ENCODE data around the gene TBXAS1. TPM values are rescaled to one million over a fixed set of nuclear protein-coding genes. Genes with fewer than 3 reads are reported as not detected.

Gene TBXAS1
- polyA plus RNA-seq, 1 donor from 2014 or later, result 0.93 TPM

- H3F3A ChIP-seq (ENCODE audit: insufficient read depth, low read length, poor library complexity, severe bottlenecking), result no peaks in the 10 kb centered on the region
- no peak overlapping the region for H3K9ac ChIP-seq (ENCODE audit: low read length)
- H2AFZ ChIP-seq (ENCODE audit: low read depth, low read length), result no peak overlapping the region
- H3K79me2 ChIP-seq (replicated peaks; ENCODE audit: insufficient read depth, low read length), result no peaks in the 10 kb centered on the region
- no peak overlapping the region for H3K4me3 ChIP-seq (ENCODE audit: low read length)
- H3K36me3 ChIP-seq (ENCODE audit: insufficient read depth, low read length), result no peaks in the 10 kb centered on the region
- no peak overlapping the region for H3K27ac ChIP-seq (ENCODE audit: low read length)
- no peaks in the 10 kb centered on the region for H3K9me2 ChIP-seq (ENCODE audit: insufficient read depth, low read length)
- H3K4me2 ChIP-seq (ENCODE audit: low read length), result no peak overlapping the region
- H3K27me3 ChIP-seq (ENCODE audit: insufficient read depth, low read depth, low read length), result peaks cover 3% of the 10 kb centered on the region
- H4K20me1 ChIP-seq (ENCODE audit: insufficient read depth), result no peaks in the 10 kb centered on the region
- no peak for TF ChIP-seq RAD21 (conservative IDR thresholded peaks at IDR 0.05)
- no peak for TF ChIP-seq MXI1 (conservative IDR thresholded peaks at IDR 0.05; ENCODE audit: poor library complexity, severe bottlenecking)
- no peak for TF ChIP-seq SMC3 (conservative IDR thresholded peaks at IDR 0.05; ENCODE audit: poor library complexity)
- H3K9me3 ChIP-seq (ENCODE audit: low read length), result no peaks in the 10 kb centered on the region
Observed at GRCh38 chr7:140054751-140055150, 225.7 kb downstream of the TBXAS1 start.

- Histone ChIP-seq H3F3A (ENCODE audit: insufficient read depth, low read length, poor library complexity, severe bottlenecking) (no peaks in the 10 kb centered on the region), H3K27me3 (ENCODE audit: insufficient read depth, low read depth, low read length) (peaks cover 14% of the 10 kb centered on the region), H3K27ac (ENCODE audit: low read length) (no peak overlapping the region), H3K36me3 (ENCODE audit: insufficient read depth, low read length) (no peaks in the 10 kb centered on the region), H3K9me3 (ENCODE audit: low read length) (no peaks in the 10 kb centered on the region), H3K79me2 (replicated peaks; ENCODE audit: insufficient read depth, low read length) (no peaks in the 10 kb centered on the region), H3K4me2 (ENCODE audit: low read length) (no peak overlapping the region), H4K20me1 (ENCODE audit: insufficient read depth) (no peaks in the 10 kb centered on the region), H3K9me2 (ENCODE audit: insufficient read depth, low read length) (no peaks in the 10 kb centered on the region), H3K4me3 (ENCODE audit: low read length) (no peak overlapping the region), H2AFZ (ENCODE audit: low read depth, low read length) (no peak overlapping the region), H3K9ac (ENCODE audit: low read length) (no peak overlapping the region)
- TF ChIP-seq SMC3 (conservative IDR thresholded peaks at IDR 0.05; ENCODE audit: poor library complexity) (no peak), RAD21 (conservative IDR thresholded peaks at IDR 0.05) (no peak), EP300 (conservative IDR thresholded peaks at IDR 0.05; ENCODE audit: poor library complexity, severe bottlenecking) (no peak), MXI1 (conservative IDR thresholded peaks at IDR 0.05; ENCODE audit: poor library complexity, severe bottlenecking) (no peak), EZH2 (IDR thresholded peaks at IDR 0.05; ENCODE audit: borderline replicate concordance, insufficient read depth, low read length, poor library complexity, severe bottlenecking) (no peak), TAF1 (IDR thresholded peaks at IDR 0.05; ENCODE audit: low read depth) (no peak), POLR2AphosphoS5 (IDR thresholded peaks at IDR 0.05) (no peak)
- TF ChIP-seq, protein P1, sequence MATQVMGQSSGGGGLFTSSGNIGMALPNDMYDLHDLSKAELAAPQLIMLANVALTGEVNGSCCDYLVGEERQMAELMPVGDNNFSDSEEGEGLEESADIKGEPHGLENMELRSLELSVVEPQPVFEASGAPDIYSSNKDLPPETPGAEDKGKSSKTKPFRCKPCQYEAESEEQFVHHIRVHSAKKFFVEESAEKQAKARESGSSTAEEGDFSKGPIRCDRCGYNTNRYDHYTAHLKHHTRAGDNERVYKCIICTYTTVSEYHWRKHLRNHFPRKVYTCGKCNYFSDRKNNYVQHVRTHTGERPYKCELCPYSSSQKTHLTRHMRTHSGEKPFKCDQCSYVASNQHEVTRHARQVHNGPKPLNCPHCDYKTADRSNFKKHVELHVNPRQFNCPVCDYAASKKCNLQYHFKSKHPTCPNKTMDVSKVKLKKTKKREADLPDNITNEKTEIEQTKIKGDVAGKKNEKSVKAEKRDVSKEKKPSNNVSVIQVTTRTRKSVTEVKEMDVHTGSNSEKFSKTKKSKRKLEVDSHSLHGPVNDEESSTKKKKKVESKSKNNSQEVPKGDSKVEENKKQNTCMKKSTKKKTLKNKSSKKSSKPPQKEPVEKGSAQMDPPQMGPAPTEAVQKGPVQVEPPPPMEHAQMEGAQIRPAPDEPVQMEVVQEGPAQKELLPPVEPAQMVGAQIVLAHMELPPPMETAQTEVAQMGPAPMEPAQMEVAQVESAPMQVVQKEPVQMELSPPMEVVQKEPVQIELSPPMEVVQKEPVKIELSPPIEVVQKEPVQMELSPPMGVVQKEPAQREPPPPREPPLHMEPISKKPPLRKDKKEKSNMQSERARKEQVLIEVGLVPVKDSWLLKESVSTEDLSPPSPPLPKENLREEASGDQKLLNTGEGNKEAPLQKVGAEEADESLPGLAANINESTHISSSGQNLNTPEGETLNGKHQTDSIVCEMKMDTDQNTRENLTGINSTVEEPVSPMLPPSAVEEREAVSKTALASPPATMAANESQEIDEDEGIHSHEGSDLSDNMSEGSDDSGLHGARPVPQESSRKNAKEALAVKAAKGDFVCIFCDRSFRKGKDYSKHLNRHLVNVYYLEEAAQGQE (IDR thresholded peaks at IDR 0.05; ENCODE audit: borderline replicate concordance), result no peak
- TF ChIP-seq, protein P2, sequence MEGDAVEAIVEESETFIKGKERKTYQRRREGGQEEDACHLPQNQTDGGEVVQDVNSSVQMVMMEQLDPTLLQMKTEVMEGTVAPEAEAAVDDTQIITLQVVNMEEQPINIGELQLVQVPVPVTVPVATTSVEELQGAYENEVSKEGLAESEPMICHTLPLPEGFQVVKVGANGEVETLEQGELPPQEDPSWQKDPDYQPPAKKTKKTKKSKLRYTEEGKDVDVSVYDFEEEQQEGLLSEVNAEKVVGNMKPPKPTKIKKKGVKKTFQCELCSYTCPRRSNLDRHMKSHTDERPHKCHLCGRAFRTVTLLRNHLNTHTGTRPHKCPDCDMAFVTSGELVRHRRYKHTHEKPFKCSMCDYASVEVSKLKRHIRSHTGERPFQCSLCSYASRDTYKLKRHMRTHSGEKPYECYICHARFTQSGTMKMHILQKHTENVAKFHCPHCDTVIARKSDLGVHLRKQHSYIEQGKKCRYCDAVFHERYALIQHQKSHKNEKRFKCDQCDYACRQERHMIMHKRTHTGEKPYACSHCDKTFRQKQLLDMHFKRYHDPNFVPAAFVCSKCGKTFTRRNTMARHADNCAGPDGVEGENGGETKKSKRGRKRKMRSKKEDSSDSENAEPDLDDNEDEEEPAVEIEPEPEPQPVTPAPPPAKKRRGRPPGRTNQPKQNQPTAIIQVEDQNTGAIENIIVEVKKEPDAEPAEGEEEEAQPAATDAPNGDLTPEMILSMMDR (IDR thresholded peaks at IDR 0.05; ENCODE audit: poor library complexity, severe bottlenecking), result no peak
Observed at GRCh38 chr7:140055833-140056232, 226.8 kb downstream of the TBXAS1 start.

Data from neural cell (in vitro differentiated cells).